K562 (cell line): ENCODE data around the gene ATP6V1F. TPM values are rescaled to one million over a fixed set of nuclear protein-coding genes. Genes with fewer than 3 reads are reported as not detected.

Experiments
- ATAC-seq: fragments of 200-7000 bp; cut with Tn5 transposase; 3 replicates; pipeline ENCODE4 v1.9.1; 2020; ENCODE audit warnings: moderate library complexity
- BruUV-seq: library from RNA; stranded (reverse); fragments of 400-500 nt; replicated peaks from 2 replicates; lab custom pipeline; 2021; lab: Mats Ljungman, UMichigan
- CTCF ChIA-PET: fragments of 300-600 bp; formaldehyde crosslinking; extraction: SDS; loops from one replicate; lab custom pipeline; 2021; ENCODE audit warnings: low intra/inter-chr PET ratio; lab: Yijun Ruan, JAX
- POLR2A ChIA-PET: fragments of 300-600, 350-650 bp; sonication (Branson Sonifier 250); formaldehyde crosslinking; extraction: SDS; loops from one replicate; lab custom pipeline; 2021; ENCODE audit warnings: antibody characterized with exemption, inconsistent platforms; lab: Yijun Ruan, JAX
- DNase-seq, 4 experiments: peaks; one replicate each; pipeline versions ENCODE4 v3.0.0 to v3.0.0-alpha.2; 2011 to 2018; ENCODE audit warnings: low spot score in 3 of 4, mixed read lengths in 3 of 4; ENCODE audit errors: extremely low read depth in 1 of 4
- FAIRE-seq: peaks from 2 replicates; lab custom pipeline; 2011; peaks lifted over from hg19 to GRCh38; lab: Jason Lieb, UNC
- H2AFZ ChIP-seq: 2 replicates; pipeline ENCODE4 v1.6.0; 2011; ENCODE audit warnings: low read depth, low read length, control low read depth, inconsistent platforms
- H3K27ac ChIP-seq: fragments of 200-600 bp; 3 replicates; pipeline ENCODE4 v1.8.0; 2011; ENCODE audit warnings: low read depth, mild to moderate bottlenecking, control low read depth, inconsistent platforms, low read length, moderate library complexity, mixed read lengths; ENCODE audit errors: extremely low read depth
- H3K27me3 ChIP-seq, 2 experiments: fragments of 300-600 bp in 1 of 2; 2 replicates in 1 of 2; 3 replicates in 1 of 2; pipeline versions ENCODE4 v1.6.0 to v1.8.0; 2011; ENCODE audit warnings: inconsistent platforms in 2 of 2, low read length in 2 of 2, mild to moderate bottlenecking in 1 of 2, mixed read lengths in 1 of 2, moderate library complexity in 1 of 2; ENCODE audit not compliant: control insufficient read depth in 2 of 2, insufficient read depth in 2 of 2
- H3K36me3 ChIP-seq: fragments of 300-600 bp; 3 replicates; pipeline ENCODE4 v1.8.0; 2011; ENCODE audit warnings: mild to moderate bottlenecking, low read length, inconsistent platforms; ENCODE audit not compliant: control insufficient read depth, insufficient read depth
- H3K4me1 ChIP-seq, 2 experiments: fragments of 200-600 bp in 1 of 2; replicated peaks in 1 of 2; 2 replicates in 1 of 2; 3 replicates in 1 of 2; pipeline versions ENCODE4 v1.5.1 to v1.8.0; 2011; ENCODE audit warnings: inconsistent platforms in 2 of 2, low read length in 2 of 2, mild to moderate bottlenecking in 1 of 2, mixed read lengths in 1 of 2, moderate library complexity in 1 of 2; ENCODE audit not compliant: control insufficient read depth in 2 of 2, insufficient read depth in 2 of 2
- H3K4me2 ChIP-seq: 2 replicates; pipeline ENCODE4 v1.6.1; 2011; ENCODE audit warnings: low read length, control low read depth, inconsistent platforms, mixed read lengths; ENCODE audit not compliant: insufficient read depth
- H3K4me3 ChIP-seq: fragments of 200-600 bp; sonication (generic), shearing (Covaris generic); 2 replicates; pipeline ENCODE4 v1.5.1; 2016; ENCODE audit warnings: control low read depth, inconsistent platforms
- H3K79me2 ChIP-seq: fragments of 200-600 bp; 3 replicates; pipeline ENCODE4 v1.8.0; 2011; ENCODE audit warnings: low read length, inconsistent platforms; ENCODE audit not compliant: control insufficient read depth, insufficient read depth
- H3K9ac ChIP-seq, 2 experiments: 2 replicates each; pipeline versions ENCODE4 v1.6.0 to v1.6.1; 2011; ENCODE audit warnings: low read depth in 2 of 2, low read length in 2 of 2, control low read depth in 1 of 2, inconsistent platforms in 1 of 2, mild to moderate bottlenecking in 1 of 2, mixed read lengths in 1 of 2; ENCODE audit not compliant: insufficient read depth in 1 of 2
- H3K9me1 ChIP-seq: one replicate; pipeline ENCODE4 v1.6.0; 2011; ENCODE audit warnings: inconsistent platforms, mild to moderate bottlenecking, low read length, moderate library complexity; ENCODE audit not compliant: control insufficient read depth, insufficient read depth
- H3K9me3 ChIP-seq: replicated peaks from 2 replicates; pipeline ENCODE4 v1.5.1; 2011; ENCODE audit warnings: low read depth, low read length, inconsistent platforms; ENCODE audit not compliant: control insufficient read depth, insufficient read depth
- H4K20me1 ChIP-seq: replicated peaks from 2 replicates; pipeline ENCODE4 v1.6.1; 2011; ENCODE audit warnings: low read length, inconsistent platforms, mixed read lengths; ENCODE audit not compliant: control insufficient read depth, insufficient read depth
- NBN ChIP-seq: fragments of 450-650 bp; IDR thresholded peaks from 2 replicates; pipeline ENCODE4 v1.6.1; 2016; ENCODE audit warnings: low read depth, mild to moderate bottlenecking
- RAD21 ChIP-seq, 2 experiments: fragments of 250-450 bp in 1 of 2; fragments of 450-650 bp in 1 of 2; sonication (Bioruptor Pico) in 1 of 2; formaldehyde crosslinking in 1 of 2; IDR thresholded peaks in 1 of 2; conservative IDR thresholded peaks in 1 of 2; 2 replicates each; pipeline versions ENCODE4 v1.4.0 to v1.8.0; 2020 to 2022; ENCODE audit warnings: mild to moderate bottlenecking in 2 of 2, moderate library complexity in 1 of 2
- ZEB2 ChIP-seq: fragments of 450-650 bp; IDR thresholded peaks from 2 replicates; pipeline ENCODE4 v1.6.1; 2016
- WGBS: fragments of 100-300 bp; shearing (Covaris generic); methylation state at CpG from one replicate; pipeline ENCODE4 v1.1.6; 2016; ENCODE audit warnings: low coverage, mixed read lengths; ENCODE audit not compliant: insufficient coverage; ENCODE audit errors: missing lambda C conversion rate; 5-methylcytosine and 5-hydroxymethylcytosine counted together
- in situ Hi-C: fragments of 300-500 bp; cut with MboI; formaldehyde crosslinking; loops from 4 replicates; pipeline ENCODE4 v1.15.0; 2018; ENCODE audit warnings: inconsistent platforms, mixed read lengths
- intact Hi-C: fragments of 100-400 bp; cut with micrococcal nuclease; formaldehyde crosslinking; loops from 2 replicates; pipeline ENCODE4 v1.14.2; 2022
- polyA plus RNA-seq, 8 experiments: library from polyadenylated mRNA; depleted of rRNA in 4 of 8; stranded (reverse) in 5 of 8; unstranded in 3 of 8; fragments of >200 nt; fragmentation: Nextera tagmentation in 2 of 8; fragmentation: Illumina TruSeq in 1 of 8; extraction: Ambion mirVana in 2 of 8; extraction: Trizol in 1 of 8; gene quantifications; 2 replicates each; pipeline versions ENCODE4 v1.2.1 to v1.2.3, GENCODE V29; 2011 to 2014; ENCODE audit warnings: inconsistent platforms in 1 of 8, missing spikeins in 1 of 8
- total RNA-seq, 7 experiments: library from RNA; depleted of rRNA in 6 of 7; stranded (reverse); fragments of >200 nt in 6 of 7; fragmentation: Illumina TruSeq in 2 of 7; extraction: Trizol in 2 of 7; gene quantifications; 2 replicates each; pipeline versions ENCODE4 v1.2.1 to v1.2.3, GENCODE V29; 2011 to 2021; ENCODE audit warnings: low replicate concordance in 1 of 7

ATP6V1F gene
- total and polyA plus RNA-seq, 9 of the 15 experiments (the other 6 are each of a cell fraction or from before 2014, with no cell fraction given): 206 to 1,123 (median 542) TPM

DNA sequence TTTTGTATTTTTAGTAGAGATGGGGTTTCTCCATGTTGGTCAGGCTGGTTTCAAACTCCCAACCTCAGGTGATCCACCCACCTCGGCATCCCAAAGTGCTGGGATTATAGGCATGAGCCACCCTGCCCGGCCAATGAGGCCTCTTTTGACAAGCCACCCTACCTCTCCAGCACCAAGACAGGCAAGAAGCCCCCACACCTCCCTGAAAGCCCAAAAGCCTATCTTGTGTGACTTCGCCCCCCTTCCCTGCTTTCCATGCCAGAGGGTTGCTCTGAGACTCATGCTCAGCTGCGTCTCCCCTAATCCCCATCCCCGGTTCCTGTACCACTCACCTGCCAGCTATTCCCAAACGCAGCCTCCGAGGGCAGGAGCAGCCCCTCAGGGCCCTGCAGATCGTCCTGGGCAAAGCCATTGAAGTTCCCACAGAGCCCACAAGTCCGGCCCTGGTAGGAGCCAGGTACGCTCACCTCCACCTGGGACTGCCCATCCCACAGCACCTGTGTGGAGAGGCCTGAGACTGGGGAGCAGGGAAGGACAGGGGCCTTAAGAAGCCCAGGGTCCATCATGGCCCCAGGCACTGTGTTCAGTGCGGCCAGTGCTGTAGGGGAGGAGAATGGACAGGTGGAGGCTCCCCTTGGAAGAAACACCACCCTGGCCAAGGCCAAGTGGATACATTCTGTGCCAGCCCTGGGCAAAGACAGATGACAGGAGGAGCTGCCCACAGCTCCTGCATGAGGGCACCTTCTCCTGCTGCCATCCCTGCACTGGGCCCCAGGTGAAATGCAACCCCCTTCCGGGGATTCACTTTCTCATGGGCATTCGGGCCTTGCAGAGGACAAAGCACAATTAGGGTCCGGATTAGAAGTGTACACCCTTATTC, 15.8 kb downstream of the ATP6V1F start:
- WGBS: 43% methylated on average over 14 of the region's 14 CpGs
- Histone ChIP-seq H3K4me1 (peaks cover 0 to 47% of the 10 kb centered on the region in 2 experiments; a peak in 3 of 5 replicates), H3K79me2 (no peaks in the 10 kb centered on the region), H3K36me3 (no peaks in the 10 kb centered on the region), H3K4me3 (no peak overlapping the region), H3K27ac (no peak overlapping the region), H3K9me1 (no peaks in the 10 kb centered on the region), H3K9me3 (no peaks in the 10 kb centered on the region; the same call in 1 of the 2 replicates), H3K4me2 (no peak overlapping the region), H4K20me1 (no peaks in the 10 kb centered on the region; the same call in 1 of the 2 replicates), H2AFZ (no peak overlapping the region), H3K27me3 (no peaks in the 10 kb centered on the region), H3K9ac (peak overlapping the region in 1 of 2 experiments; percentile 18; a peak in 2 of 4 replicates)
- ATAC-seq (no peak), FAIRE-seq (no peak), DNase-seq (no peak)
- BruUV-seq: no TSS peak
- in situ Hi-C loops: loop anchor here (5.0 kb wide), 1 partner anchor 401 kb away; the partner anchor contains the start of gene METTL2B
- ChIA-PET POLR2A (interaction anchor here (0.5 to 1.9 kb wide), 4 partner anchors 16 to 451 kb away, joined by 3 to 5 read pairs (median 3); partner anchors contain the start of genes ATP6V1F and METTL2B), CTCF (interaction anchor here (3.6 to 4.9 kb wide), 2 partner anchors 15 to 451 kb away, joined by 20 to 50 read pairs; no protein-coding TSS in a partner anchor)
- no peak for TF ChIP-seq RAD21 (CRISPR knock-in tag; conservative IDR thresholded peaks at IDR 0.05 in 1 of 2, IDR thresholded peaks at IDR 0.05 in 1 of 2)
- TF ChIP-seq NBN: no peak
- peak; percentile 53; the same call in 1 of the 2 replicates for TF ChIP-seq ZEB2
- intact Hi-C loops: no loop called here
